HG03432 (cell line): ENCODE results near the gene NOL4L.

ENCODE experiments used
- ATAC-seq: cut with Tn5 transposase; IDR thresholded peaks from one replicate; pipeline ENCODE4 v1.9.1; 2021; ENCODE audit warnings: mild to moderate bottlenecking, moderate library complexity; ENCODE audit not compliant: unreplicated experiment

The NOL4L gene

DNA sequence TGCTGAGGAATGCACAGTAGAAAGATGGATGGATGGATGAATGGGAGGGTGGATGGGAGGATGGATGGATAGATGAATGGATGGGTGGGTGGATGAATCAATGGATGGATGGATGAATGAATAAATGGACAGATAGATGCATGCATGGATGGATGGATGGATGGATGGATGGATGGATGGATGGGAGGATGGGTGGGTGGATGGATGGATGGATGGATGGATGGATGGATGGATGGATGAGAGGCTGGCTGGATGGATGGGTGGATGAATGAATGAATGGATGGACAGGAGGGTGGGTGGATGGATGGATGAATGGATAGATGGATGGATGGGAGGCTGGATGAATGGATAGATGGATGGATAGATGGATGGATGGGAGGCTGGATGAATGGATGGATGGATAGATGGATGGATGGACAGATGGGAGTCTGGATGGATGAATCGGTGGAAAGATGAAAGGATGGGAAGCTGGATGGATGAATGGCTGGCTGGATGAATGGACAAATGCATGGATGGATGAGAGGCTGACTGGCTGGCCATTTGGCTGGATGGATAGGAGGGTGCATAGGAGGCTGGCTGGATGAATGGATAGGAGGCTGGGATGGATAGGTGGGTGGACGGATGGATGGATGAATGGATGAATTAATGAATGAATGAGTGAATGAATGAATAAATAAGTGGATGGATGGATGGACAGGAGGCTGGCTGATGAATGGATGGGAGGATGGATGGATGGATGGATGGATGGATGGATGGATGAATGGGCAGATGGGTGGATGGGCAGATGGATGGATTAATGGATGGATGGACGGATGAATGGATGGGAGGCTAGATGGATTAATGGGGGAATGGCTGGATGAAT is 28.3 kb upstream of the NOL4L start:
- no peak for ATAC-seq

DNA sequence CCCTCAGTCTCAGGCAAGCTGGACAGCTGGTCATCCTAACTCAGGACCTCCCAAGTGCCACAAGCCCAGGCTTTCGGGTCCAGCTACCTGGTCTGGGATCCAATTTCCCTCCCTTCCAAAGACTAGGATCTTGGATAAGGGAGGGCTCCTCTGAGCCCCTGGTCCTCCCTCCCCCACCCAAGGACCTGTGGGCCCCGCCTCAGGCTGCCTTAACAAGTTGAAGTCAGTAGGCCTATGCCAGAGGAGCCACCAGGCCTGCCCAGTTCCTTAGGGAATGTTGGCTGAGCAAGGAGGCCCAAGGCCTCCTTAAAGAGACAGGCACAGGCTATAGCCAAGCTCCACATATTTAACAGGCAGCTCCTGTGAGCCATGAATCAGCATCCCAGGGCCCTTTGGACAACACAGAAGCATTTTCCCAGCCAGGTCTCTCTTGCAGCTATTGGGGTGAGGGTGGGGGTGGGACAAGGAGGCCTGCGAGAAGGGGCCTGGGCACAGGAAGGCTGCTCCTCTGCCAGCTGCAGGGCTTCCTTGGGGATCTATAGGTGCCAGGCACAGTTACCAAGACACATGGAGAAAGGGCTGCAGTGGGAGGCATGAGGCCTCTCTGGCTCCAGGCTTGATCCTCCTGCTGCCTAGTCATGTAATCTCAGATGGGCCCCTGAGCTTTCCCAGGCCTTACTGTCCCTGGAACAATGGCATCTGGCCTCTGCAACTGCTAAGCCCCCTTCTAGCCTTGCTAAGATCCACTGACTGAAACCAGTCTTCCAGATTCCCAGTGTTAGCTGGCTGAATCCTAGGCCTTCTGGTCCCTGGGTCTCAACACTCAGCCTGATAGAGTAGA is 27.4 kb upstream of the NOL4L start:
- no peak for ATAC-seq

DNA sequence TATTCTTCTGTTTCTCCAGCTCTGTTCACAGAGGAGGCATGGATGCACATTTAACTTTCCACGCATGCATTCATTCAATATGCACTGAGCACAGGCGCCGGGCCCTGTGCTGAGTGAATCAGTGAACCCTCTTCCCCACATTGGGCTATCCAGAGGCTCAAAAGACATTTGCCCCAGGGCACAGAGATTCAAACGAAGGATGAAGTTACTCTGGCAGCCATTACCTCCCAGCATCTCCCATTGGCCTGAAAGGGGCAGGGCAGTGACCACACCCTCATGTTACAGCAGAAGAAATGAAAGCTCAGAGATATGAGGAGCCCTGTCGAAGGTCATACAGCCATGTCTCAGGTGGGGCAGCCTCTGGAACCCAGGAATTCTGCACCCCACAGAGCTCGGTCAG is 26.7 kb upstream of the NOL4L start:
- no peak for ATAC-seq

DNA sequence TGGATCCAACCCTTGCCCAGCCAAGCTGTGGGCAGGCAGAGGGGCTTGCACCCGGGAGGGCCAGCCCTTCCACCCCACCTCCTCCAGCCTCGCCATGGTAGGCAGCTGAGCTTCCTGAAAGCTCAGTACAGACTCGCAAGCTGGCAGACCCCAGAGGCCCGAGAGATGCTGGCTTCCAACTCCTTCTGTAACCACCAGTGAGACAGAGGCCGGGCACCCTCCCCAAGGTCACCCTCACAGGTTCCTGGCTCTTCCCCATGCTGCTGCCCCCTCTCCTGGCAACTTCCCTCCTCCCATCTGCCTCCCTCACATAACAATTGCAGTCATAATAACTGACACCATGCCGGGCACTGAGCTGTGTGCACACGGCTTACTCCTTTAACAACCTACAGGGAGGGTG is 26.2 kb upstream of the NOL4L start:
- no peak for ATAC-seq

DNA sequence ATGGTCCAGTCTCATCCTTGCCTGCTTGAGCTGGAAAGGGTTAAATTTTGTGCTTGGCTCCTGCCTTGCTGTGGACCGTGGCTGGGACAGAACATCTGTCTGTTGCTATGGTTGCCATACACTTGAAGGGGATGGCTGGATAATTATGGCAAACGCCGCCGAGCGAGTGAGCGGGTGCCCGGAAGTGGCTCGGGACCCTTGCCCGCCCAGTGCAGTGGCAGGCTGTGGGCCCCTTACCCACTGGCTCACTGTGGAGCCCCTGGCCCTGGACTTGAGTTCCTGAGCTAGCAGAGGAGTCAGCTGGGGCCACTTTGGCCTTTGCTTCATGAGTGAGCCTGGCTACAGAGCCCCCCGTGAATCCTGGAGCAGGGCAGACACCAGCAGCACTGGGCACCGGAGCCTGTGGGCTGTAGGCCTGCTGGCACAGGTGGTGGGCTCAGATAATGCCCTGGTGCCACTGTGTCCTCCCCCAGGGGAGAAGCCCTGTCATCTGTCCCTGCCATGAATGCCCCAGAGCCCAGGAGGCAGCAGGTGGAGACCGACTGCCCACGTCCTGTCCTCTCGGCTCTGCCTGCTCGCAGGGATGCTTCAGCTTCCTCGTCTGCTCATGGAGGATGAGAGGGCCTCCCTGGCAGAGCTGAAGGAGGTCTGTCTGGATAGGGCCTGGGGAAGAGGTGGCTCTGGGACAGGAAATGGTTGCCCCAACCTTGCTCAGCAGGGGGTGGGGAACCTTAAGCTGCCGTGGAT is 25.5 kb upstream of the NOL4L start:
- ATAC-seq = no peak

DNA sequence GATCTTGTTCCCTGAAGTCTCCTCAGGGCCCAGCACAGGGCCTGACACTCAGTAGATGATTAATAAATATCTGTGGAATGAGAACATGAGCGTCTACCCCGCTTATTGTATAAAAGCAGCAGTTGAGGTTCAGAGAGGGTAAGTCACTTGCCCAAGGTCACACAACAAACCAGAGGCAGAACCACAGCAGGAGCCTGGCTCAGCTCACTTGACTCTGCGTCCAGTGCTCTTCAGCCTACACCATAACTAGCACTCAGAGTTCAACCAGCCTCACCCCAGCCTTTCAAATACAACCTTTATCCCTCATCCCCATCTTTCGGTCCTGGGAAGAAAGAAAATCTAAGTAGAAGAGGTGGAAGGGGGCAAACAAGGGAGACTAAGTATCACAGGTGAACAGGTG is 24.9 kb upstream of the NOL4L start:
- ATAC-seq = no peak

DNA sequence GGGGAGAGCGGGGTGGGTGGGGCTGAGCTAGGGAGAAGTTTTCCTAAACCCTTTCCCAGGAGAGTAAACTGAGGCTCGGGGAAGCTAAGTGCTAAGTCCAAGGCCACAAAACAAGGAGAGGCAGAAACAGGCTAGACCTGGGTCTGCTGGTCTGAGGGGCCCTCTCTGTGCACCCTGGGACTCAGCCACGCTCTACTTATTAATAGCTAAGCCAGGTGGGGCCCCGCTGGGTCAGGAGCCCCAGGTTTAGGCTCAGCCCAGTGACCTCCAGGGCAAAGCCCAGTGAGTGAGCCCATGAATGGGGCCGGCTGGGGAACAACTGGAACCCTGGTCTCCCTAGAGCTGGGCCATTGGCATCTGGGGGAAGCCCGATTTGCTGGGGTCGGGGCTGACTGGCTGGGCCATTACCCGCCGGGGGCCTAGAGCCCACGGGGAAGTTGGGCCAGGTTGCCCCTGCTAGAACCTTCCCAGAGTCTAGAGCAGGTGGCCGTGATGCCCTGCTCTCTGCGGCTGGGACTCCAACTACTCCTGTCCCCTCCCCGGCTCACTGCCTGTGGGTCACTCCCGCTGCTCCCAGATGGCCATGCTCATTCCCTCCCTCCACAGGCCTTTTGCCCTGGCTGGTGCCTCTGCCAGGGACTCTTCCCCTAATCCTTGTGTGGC is 24.1 kb upstream of the NOL4L start:
- no peak for ATAC-seq

DNA sequence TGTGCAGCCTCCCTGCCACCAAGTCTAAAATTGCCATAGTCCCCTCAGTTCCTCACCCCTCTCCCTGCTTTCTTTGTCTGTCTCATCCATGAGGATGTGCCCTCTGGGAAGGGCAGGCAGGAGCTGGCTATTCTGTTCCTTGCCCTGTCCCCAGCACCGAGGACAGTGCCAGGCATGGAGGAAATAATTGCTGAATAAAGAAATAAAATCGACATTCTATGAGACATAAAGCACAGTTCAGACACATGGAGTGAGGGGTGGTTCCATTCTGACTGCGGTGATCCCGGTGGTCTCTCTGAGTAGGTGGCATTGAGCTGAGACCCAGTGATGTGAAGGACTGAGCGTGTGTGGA is 23.5 kb upstream of the NOL4L start:
- no peak for ATAC-seq

DNA sequence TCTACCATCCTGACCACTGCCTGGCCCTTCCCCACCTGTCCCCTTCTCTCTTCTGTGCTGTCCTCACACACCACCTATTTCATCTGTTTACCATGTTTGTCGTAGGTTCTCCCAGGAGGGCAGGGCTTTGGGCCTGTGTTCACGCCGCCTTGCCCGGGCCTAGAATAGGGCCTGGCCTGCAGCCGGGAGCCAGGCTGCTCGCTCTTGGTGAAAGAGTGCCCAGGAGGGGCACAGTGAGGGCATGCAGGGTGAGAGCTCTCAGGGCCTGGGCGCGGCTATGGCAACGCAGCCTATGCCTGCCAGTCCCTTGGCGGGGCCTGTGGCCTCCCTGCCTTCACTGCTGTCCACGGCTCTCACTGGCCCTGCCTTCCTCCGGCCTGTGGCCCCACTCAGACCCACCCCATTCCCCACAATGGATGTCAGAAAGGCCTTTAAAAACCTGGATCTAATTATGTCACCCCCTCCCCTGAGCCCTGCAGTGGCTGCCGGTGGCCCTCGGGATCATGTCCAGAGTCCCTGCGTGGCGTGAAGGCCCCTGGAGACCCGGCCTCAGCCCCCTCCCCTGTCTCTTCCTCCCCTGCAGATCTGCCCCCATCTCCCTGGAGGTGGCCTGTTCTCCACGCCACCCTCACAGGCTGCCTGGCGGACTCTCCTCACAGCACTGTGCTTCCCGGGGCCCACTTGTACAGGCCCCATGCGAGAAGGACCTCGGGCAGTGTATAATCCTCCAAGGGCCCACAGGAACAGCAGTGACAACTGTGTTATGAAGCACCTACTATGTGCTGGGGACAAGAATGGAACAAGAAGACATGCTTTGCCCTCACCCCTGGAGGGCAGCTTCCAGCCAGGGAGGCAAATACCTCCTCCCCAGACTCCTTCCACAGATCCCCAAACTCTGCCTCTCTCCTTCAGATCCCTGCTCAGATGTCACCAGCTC is 22.9 kb upstream of the NOL4L start:
- no peak for ATAC-seq

DNA sequence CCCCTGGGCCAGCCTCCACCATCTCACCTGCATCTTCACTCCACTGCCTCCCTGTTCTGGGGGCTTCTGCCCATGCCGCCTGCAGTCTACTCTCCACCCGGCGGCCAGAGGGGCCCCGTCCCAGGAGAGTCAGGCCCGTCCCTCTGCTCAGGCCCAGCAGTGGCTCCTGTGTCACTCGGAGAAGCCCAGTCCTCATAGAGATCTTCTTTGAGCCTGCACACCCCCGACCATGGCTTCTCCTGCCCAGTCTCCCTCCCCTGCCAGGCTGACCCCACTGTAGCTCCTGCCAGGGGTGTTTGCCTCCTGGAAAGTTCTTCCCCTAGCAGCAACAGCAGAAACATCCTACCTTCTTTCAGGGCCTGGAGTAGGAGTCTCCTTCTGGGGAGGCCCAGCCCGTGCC is 22.2 kb upstream of the NOL4L start:
- no peak for ATAC-seq

DNA sequence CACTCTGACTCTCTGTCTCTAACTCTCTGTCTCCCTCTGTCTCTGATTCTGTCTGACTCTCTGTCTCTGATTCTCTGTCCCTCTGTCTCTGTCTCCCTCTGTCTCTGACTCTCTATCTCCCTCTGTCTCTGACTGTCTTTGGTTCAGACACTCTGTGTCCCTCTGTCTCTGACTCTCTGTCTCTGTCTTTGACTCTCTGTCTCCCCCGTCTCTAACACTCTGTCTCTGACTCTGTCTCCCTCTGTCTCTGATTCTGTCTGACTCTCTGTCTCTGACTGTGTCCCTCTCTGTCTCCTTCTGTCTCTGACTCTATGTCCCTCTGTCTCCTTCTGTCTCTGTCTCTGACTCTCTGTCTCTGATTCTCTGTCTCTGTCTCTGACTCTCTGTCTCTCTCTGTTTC is 21.7 kb upstream of the NOL4L start:
- no peak for ATAC-seq

DNA sequence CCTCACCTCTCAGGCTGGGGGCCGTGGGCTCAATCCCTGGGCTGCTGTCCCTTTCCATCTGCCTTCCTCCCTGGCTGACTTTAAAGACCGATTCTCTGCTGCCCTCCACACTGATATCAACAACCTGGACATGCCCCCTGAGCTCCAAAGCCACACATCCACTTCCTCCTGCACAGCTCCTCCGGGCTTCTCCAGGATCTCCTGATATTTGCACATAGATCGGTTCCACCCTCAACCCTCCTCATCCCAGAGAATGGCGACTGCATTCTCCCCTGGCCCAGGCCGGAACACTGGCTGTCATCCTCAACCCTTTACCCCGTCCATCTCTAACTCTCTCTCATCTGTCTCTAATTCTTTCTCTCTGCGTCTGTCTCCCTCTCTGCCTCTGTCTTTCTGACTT is 21.0 kb upstream of the NOL4L start:
- no peak for ATAC-seq

DNA sequence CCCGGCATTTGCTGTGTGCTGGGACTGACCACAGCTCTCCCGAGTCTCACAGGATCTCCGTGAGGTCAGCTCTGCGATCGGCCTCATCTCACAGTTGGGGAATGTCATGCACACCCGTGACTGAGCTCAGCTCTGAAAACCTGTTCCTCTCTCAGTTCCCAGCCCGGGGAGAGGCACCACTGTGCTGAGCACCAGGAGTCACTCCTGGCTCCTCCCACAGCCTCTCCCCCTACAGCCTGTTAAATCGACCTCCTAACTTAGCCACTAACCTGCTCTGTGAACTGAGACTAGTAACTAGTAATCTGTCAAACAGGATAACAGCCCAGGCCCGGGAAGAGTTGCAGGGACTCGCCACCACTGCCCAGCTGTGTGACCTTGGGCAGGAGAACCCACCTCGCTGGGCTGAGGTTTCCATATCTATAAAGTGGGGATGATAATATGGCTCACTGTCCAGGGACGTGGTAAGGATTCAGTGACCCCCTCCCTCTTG is 20.1 kb upstream of the NOL4L start:
- no peak for ATAC-seq

DNA sequence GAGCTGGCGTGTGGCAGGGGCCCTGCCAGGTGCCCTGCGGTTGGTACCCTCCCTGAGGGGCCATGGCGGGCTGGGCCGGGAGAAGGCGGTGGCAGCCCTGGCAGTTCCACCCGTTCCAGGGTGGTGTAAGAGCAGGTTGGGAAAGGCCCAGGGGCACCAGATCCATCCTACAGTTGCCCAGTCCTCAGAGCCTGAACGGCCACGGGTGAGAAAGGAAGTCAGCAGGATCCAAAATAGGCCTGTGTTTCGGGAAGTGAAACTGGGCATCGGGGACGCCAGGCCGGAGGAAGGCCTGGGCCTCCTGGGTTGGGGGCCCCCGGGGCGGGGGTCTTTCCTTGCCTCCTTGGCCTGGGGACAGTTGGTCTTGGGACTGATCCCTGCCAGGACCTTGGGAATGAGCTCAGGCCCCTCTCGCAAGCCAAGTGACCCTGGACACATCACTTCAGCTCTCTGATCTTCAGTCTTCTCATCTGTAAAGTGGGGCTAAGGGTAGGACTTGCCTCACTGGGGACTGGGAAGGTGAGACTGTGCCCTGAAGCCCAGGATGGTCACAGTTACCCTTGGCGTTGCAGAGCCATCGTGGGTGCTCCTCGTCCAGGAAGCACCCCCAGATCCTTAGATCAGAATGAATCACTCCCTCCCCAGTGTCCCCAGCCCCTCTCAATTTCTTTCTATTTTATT is 18.1 kb upstream of the NOL4L start:
- ATAC-seq = no peak

DNA sequence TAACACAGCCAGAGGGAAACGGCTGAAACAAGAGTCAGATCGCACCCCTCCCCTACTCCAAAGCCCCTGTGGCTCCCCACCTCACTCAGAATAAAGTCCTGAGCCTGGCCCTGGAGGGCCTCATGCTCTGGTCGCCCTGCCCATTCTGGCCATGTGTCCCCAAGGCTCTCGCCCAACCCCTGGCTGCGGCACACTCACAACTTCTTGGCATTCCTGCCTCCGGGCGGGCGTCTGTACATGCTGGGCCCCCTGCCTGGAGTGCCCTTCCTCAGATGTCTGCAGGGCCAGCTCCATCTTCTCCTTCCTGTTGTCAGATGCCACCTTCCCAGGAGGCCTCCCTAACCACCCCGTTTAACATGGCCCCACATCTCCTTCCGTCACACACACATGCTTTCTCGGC is 17.1 kb upstream of the NOL4L start:
- ATAC-seq = no peak

DNA sequence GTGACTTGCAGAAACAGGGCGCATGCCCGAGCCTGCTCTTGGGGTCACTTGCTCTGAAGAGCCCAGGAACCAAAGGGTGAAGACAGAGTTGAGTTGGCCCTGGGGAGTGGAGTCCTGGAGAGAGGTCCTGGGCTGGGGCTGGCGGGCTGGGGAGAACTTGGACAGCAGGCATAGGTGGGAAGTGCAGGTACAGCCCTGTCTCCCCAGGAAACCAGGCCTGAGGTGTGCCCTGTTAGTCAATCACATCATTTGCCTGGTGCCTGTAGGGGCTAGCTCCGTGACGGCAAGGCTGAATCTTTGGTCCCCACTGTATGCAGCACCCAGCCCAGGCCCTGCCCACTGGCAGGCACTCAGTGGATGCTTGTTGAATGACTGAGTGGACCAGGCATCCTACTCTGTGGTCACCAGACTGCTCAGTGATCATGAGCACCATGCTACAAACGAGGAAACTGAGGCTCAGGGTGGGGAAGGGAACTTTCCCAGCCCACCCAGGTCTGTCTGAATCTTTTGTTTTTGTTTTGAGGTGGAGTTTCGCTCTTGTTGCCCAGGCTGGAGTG is 15.6 kb upstream of the NOL4L start:
- ATAC-seq = no peak

DNA sequence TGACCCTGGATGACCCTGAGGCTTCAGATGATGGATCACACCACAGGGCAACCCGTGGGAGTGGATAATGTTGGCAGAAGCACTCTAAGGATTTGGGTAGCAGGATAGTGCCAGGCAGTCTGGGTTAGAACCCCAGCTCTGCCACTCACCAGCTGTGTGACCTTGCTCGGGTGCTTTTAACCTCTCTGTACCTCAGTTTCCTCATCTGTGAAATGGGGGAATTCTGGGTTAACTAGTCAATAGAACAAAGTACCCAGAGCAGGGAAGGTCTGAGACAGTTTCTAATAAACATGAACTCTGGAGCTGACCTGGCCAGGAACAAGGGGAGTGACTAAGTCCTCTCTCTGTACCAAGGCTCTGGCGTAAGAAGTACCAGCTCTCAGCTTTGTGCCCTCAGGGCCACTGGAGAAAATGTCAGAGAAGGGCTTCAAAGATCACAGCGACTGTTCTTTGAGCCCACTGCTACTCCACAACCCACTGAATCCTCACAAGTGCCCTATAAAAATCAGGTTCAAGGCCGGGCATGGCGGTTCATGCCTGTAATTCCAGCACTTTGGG is 14.7 kb upstream of the NOL4L start:
- no peak for ATAC-seq

DNA sequence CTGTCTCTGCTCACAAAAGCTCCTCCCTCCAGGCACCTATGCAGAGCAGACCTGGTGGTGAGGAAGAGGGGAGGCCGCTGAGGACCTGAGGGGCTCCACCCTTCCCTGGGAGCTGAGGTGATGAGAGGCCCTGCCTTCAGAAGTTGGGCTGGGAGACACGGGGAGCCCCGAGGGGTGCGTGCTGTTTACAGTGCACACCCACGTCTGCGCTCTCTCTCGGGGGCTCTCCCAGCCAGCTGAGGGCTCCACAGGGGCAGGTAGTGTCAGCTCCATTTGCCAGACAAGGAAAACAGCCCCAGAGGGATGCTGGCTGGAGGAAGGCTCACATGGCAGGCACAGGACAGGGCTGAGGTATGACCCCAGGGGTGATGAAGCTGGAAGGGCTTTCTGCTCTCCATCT is 13.5 kb upstream of the NOL4L start:
- no peak for ATAC-seq

DNA sequence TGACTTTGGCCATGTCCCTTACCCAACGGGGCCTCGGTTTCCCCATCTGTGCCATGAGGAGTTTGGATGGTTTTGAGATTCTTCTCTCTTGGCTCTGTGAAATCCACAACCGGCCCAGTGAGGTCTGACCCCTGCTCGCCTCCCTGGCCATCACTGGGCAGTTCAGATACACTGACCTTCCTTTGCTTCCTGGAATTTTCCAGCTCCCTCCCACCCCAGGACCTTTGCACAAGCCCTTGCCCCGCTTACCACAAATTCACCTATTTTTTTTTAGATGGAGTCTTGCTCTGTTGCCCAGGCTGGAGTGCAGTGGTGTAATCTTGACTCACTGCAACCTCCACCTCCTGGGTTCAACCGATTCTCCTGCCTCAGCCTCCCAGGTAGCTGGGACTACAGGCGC is 12.6 kb upstream of the NOL4L start:
- ATAC-seq = no peak
